Measurements from ENCODE around the gene ZFYVE28.

ZFYVE28 gene

GRCh38 chr4:2352729-2353221 lies 65.7 kb downstream of the ZFYVE28 start:
- no peak for DNase-seq (ENCODE audit: low read depth)

- DNase-seq (ENCODE audit: low read depth), result no peak
These were observed 66.3 kb downstream of the ZFYVE28 start for GRCh38 chr4:2352171-2352570.

DNA sequence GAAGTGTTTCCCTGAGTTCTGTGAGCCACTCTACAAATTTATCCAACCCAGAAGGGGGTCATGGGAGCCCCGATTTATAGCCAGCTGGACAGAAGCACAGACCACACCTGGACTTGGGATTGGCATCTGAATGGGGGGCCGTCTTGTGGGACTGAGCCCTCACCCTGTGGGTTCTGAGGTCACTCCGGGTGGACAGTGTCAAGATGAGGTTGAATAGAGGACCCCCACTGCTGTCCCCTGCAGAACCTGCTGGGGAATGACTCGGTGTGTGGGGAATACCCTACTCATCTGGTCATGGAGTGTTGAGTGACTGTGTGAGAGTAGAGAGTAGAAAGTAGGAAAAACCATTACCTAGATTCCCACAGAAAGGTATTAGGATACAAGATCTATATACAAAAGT lies 67.5 kb downstream of the ZFYVE28 start:
- no peak for DNase-seq (ENCODE audit: low read depth)

DNA sequence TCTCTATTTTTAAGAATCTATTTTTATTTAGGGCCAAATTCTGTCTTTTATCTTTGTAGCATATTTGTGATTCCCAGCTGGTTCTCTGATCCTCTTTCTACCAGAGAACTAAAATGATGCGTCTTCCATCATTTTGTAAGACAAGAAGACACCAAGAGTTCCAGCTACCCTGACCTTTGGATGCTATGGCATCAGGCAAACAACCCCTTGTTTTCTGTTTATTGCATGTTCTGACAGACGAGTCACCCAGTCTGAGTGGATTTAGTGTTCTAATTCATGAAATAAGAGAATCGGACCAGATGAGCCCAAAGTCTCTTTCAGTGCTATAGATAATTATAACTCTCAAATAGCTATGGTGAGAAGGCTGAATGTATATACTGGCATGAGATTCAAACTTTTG lies 69.7 kb downstream of the ZFYVE28 start:
- no peak for DNase-seq (ENCODE audit: low read depth)

GRCh38 chr4:2347190-2347589 lies 71.3 kb downstream of the ZFYVE28 start:
- DNase-seq (ENCODE audit: low read depth), result no peak

DNA sequence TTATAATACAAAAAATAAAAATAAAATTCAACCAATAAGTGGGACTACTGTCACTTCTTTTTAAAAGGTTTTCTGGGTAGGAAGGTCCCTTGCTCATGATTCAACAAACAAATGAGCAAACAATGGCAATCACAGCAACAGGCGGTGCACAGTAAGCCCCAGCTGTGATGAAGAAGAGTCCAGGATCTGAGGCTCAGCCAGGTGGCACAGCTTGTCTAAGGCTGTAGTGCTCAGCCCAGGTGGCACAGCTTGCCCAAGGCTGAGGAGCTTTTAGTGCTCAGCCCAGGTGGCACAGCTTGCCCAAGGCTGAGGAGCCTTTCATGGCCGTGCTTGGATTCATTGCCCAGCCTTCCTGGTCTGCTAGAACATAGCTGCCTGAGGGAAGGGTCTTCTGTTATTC lies 75.0 kb downstream of the ZFYVE28 start:
- no peak for DNase-seq (ENCODE audit: low read depth)

DNA sequence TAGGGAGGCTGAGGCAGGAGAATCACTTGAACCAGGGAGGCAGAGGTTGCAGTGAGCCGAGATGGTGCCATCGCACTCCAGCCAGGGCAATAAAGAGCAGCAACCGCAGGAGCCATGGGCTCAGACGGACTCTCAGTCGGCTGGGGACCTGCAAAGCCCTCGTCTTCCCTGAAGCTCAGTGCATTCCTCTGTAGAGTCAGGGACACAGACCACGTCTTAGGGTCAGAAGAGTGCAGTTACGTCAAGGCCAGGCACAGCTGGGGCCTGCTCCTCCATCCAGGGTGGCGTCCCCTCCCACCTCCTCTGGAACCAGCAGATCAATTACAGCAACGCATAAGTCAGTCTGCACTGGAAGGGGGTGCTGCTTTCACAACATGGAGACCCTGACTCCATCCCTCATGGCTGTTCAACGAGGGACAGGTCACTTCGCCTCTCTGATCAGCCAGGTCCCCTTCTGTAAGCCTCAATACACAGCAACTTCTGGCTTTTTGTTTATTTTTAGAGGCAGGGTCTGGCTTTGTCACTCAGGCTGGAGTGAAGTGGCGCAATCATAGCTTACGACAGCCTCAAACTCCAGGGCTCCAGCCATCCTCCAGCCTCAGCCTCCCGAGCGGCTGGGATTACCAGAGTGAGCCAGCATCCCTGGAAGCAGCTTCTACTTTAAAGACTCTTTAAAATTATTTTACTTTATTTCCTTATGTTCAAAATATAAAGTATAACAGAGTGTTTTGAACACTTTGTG lies 76.4 kb downstream of the ZFYVE28 start:
- DNase-seq (ENCODE audit: low read depth), result no peak

DNA sequence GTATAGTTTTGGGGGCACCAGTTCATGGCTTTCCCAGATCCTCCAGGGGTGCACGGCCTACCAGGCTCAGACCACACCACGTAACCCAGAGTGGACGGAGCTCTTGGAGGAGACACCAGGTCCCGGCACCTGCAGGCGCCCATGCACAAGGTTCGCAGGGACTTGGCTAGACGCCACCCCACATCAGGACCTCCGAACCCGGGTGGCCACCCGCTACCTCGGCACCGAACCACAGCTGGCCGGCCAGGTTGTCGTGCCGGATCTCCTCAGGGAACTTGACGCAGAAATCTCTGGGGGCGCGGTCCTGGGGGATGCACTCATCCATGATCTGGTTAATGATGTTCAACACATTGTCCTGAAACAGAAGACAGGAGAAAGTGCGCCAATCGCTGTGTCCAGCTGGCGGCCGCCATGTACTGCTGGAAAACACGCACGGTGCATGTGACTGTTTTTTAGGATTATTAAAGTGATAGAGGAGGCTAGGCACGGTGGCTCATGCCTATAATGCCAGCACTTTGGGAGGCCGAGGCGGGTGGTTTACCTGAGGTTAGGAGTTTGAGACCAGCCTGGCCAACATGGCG lies 77.1 kb downstream of the ZFYVE28 start:
- DNase-seq (ENCODE audit: low read depth), result no peak

GRCh38 chr4:2340272-2341061 lies 78.0 kb downstream of the ZFYVE28 start:
- no peak for DNase-seq (ENCODE audit: low read depth)

DNA sequence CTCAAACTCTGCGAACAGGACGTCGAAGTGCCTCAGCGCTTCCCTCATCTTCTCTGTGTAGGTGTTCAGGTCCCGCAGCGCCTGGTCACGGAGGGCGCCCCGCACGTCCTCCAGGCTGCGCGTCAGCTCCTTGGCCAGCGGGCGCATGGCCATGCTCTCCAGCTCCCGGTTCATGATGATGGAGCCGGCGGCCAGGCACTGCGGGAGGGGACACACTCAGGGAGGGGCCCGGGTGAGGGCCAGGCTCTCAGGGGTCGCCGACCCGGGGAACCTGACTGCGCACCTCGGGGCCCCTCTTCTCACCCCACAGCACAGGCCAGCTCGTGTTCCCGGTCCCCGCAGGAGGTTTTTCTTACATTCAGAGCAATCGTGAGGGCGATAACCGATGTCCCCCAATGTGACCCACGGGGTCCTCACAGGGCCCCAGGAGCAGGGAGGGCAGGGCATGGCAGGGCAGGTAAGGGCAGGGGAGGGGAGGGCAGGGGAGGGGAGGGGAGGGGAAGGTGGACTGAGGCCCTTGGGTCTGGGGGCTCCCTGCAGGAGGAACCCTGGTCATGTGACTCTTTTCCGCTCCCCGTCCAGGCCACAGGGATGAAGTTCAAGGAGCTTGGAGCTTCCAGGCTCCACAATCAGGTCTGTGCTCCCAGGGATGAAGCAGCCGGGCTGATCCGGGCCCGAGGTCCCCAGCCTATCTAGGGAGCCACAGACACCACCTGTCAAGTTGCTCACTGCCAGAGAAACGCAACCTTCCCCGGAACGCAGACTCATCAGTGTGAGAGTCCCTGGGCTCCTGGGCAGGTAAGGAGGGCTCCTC lies 78.8 kb downstream of the ZFYVE28 start:
- no peak for DNase-seq (ENCODE audit: low read depth)

GRCh38 chr4:2338754-2339457 lies 79.5 kb downstream of the ZFYVE28 start:
- DNase-seq (ENCODE audit: low read depth), result no peak

- DNase-seq (ENCODE audit: low read depth), result no peak
These were observed 80.5 kb downstream of the ZFYVE28 start for GRCh38 chr4:2337896-2338295.

DNA sequence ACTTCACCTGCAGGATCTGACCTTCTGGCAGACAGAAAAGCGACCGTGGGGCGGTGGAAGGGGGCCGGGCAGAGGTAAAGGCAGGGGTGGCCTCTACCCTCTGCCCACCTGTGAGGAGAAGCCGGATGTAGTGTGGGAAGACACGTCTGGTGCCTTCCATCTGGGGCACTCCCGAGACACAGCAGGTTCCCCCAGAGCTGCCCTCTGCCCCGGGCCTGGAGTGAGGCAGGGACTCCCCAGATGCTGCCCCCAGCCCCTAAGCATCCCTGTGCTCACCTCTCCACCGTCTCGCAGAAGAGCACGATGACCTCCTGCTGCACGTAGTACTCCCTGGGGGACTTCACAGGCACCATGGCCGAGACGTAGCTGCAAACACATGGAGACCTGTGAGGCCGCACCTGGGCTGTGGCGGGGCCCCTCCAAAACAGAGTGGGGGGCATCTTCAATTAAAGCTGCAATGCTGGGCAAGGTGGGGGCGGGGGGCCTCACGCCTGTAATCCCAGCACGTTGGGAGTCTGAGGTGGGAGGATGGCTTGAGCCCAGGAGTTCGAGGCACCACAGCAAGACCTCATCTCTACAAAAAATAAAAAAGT lies 81.2 kb downstream of the ZFYVE28 start:
- DNase-seq (ENCODE audit: low read depth), result no peak

- DNase-seq (ENCODE audit: low read depth), result no peak
These were observed 81.8 kb downstream of the ZFYVE28 start for GRCh38 chr4:2336659-2337058.

- DNase-seq (ENCODE audit: low read depth), result no peak
These were observed 82.7 kb downstream of the ZFYVE28 start for GRCh38 chr4:2335729-2336101.

DNA sequence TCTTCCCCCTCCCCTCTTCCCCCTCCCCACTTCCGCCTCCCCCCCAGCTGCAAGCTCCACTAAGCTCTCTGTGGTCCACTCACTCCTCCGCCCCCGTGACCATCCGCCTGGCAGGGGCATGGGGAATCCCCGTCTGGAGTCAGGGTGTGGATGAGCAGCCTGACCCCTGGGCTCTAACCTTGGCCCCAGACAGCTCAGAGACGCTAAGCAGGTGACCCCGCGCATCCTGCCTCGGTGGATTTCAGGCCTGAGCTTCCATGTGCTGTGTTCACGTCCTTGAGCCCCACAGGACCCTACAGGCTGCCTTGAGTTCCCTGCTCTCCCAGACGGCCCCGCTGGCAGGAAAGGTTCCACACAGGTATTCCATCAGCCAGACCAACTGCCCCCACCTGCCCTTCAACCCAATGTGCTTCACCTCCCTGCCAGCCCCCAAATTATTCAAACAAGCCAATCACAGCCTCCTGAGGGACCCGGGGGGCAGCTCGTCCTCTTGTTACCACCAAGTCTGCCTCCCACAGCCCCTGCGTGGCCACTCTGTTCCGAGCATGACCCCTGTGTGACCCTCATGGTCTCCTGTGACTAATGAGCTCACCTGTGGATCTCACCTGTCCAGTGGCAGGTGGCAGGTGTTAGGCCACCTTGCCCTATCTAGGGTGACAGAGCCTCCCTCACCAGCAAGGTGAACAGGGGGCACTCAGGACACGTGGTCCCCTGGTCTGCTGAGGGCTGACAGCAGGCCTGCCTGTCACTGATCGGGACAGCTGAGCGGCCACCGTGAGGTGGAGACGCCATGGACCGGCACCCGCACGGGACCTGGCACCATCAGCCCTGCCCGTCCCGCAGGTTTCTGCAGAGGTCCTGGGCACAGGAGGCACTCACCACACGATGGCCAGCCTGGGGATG lies 83.4 kb downstream of the ZFYVE28 start:
- DNase-seq (ENCODE audit: low read depth), result no peak

DNA sequence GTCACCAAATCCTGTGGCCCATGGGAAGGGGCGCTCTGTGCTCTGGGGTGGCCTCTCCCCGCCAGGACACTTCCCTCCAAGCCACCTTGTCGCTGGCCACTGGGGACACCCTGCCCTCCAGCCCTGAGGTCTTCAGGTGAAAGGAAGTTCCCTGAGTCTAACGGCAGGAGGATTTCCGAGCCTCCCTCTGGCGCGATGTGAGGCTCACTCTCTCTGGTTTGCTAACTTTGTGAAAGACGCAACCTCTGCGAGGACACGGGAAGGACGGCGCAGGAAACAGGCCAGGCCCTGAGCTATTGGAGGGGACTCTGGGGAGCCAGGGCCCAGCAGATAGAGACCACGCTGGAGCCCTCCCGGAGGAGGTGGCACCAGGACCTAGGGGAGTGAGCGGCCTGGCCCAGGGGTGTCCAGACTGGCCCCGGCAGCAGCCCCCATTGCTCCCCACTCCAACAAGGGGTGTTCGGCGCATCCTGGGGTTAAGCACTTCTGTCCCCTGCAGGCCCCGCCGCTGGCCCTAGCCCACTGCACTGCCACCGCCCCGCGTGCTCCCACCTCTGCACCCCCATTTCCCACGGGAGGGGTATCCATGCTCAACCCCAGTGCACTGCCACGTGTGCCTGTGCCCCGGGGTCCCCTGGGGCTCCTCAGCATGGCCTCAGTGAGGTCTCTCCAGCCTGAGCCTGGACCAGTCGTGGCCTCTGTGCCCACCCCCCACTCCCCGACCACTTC lies 84.4 kb downstream of the ZFYVE28 start:
- DNase-seq (ENCODE audit: low read depth), result no peak

- no peak for DNase-seq (ENCODE audit: low read depth)
These were observed 85.0 kb downstream of the ZFYVE28 start for GRCh38 chr4:2333356-2333841.

DNA sequence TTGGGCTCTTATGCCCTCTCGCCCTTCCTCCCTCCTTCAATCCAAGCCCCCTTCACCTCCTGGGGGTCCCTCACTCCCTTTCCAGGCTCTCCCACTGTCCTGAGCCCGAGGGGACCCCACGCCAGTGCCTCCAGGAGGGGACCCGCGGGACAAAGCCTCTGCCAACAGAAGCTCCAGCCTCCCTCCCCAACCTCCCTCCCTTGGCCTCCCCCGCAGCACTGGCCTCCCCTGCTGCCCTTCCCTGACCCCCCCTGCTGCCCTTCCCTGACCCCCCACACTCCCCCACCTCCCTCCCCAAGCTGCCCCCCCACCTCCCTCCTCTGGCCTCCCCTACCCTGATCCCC lies 85.5 kb downstream of the ZFYVE28 start:
- DNase-seq (ENCODE audit: low read depth), result no peak
